ENCODE data around the gene CDR2L.

CDR2L gene

DNA sequence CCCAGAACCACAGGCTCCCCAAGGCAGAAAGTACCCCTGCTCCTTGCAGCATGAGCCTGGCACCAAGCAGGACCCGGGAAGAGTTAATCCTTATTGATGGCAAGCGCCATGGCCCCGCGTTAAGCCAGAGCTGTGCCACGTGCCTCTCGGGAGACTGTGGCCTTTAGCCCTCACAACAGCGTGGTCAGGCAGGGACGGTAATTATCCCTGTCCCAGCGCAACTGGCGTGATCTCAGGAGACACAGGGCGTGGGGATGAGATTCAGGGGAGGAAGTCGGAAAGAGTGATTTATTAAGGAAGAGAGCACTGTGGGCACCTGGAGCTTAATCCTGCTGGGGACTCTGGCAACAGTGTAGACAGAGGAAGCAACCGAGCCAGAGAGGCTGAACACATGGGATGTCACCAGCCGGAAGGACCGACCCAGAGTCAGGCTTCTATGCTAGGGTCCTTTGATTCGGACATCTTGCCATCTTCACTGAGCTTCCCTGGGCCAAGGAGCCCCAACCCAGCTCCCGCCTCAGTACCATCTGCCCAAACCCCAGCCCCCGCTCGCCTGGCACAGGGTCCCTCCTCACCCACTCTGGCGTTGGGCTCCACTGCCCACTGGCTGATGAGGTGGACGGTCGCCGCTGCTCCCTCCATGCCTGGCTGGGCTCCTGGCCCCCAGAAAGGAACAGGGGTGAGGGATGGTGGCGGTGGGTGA, 34.9 kb upstream of the CDR2L start:
- no peak overlapping the region for H3K4me3 ChIP-seq (ENCODE audit: low read depth, low read length)
- DNase-seq (ENCODE audit: low read depth), result no peak
- TF ChIP-seq, protein P1, sequence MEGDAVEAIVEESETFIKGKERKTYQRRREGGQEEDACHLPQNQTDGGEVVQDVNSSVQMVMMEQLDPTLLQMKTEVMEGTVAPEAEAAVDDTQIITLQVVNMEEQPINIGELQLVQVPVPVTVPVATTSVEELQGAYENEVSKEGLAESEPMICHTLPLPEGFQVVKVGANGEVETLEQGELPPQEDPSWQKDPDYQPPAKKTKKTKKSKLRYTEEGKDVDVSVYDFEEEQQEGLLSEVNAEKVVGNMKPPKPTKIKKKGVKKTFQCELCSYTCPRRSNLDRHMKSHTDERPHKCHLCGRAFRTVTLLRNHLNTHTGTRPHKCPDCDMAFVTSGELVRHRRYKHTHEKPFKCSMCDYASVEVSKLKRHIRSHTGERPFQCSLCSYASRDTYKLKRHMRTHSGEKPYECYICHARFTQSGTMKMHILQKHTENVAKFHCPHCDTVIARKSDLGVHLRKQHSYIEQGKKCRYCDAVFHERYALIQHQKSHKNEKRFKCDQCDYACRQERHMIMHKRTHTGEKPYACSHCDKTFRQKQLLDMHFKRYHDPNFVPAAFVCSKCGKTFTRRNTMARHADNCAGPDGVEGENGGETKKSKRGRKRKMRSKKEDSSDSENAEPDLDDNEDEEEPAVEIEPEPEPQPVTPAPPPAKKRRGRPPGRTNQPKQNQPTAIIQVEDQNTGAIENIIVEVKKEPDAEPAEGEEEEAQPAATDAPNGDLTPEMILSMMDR (IDR thresholded peaks at IDR 0.05; ENCODE audit: low read depth, low read length, missing control alignments), result no peak
- in situ Hi-C loops (cut with HindIII; ENCODE audit: low sequenced_read_pairs), result no loop called here

GRCh38 chr17:74953134-74953687, 34.2 kb upstream of the CDR2L start:
- TF ChIP-seq, protein P1 (IDR thresholded peaks at IDR 0.05; ENCODE audit: low read depth, low read length, missing control alignments), result no peak
- H3K4me3 ChIP-seq (ENCODE audit: low read depth, low read length), result no peak overlapping the region
- in situ Hi-C loops (cut with HindIII; ENCODE audit: low sequenced_read_pairs), result no loop called here
- DNase-seq (ENCODE audit: low read depth), result no peak

- H3K4me3 ChIP-seq (ENCODE audit: low read depth, low read length), result no peak overlapping the region
- in situ Hi-C loops (cut with HindIII; ENCODE audit: low sequenced_read_pairs), result no loop called here
- TF ChIP-seq, protein P1 (IDR thresholded peaks at IDR 0.05; ENCODE audit: low read depth, low read length, missing control alignments), result no peak
- no peak for DNase-seq (ENCODE audit: low read depth)
Observed at GRCh38 chr17:74954115-74954514, 33.3 kb upstream of the CDR2L start.

DNA sequence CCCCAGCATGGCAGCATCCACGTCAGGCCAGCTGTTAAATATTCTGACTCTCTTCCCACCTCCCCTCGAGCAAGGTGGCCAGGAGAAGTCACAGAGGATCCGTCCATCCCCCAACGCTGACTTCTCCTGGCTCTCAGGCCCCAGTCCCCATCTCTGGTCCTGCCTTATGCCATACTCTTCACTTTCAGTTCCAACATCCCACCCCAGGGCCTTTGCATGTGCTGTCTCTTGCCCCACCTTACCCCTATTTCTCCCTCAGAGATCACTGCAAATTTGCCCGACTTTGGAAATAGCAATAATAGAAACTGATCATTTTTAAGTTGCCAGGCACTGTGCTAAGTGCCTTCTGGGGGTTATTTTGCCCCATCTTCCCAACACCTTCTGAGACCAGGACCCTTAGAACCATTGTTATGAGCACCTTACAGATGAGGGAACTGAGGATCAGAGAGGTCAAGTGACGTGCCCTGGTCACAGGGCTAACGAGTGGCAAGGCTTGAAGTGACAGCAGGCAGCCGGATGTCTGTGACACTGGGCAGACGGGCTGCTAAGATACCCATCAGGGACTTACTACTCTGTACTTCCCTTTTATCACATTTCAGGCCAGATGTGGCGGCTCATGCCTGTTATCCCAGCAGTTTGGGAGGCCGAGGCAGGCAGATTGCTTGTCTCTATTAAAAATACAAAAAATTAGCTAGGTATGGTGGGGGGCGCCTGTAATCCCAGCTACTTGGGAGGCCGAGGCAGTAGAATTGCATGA, 32.6 kb upstream of the CDR2L start:
- no peak overlapping the region for H3K4me3 ChIP-seq (ENCODE audit: low read depth, low read length)
- TF ChIP-seq, protein P1 (IDR thresholded peaks at IDR 0.05; ENCODE audit: low read depth, low read length, missing control alignments), result no peak
- in situ Hi-C loops (cut with HindIII; ENCODE audit: low sequenced_read_pairs), result no loop called here
- no peak for DNase-seq (ENCODE audit: low read depth)

DNA sequence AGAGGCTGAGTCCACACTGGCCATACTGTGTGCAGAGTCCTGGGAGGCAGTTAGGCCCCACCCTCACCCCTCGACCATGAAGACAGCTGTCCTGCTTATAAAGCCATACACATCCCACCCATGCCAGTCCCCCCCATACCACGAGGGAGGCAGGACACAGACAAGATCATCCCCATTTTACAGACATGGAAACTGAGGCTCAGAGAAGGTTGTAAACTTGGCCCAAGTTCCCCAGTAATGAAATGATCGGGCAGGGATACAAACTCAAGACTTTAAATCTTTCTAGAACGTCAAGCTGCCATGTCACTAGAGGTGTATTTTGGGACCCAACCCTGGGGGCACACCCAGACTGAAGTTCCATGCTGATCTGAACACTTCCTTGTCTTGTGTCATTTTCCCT, 31.3 kb upstream of the CDR2L start:
- TF ChIP-seq, protein P1 (IDR thresholded peaks at IDR 0.05; ENCODE audit: low read depth, low read length, missing control alignments), result no peak
- no peak overlapping the region for H3K4me3 ChIP-seq (ENCODE audit: low read depth, low read length)
- no peak for DNase-seq (ENCODE audit: low read depth)
- in situ Hi-C loops (cut with HindIII; ENCODE audit: low sequenced_read_pairs), result no loop called here

GRCh38 chr17:74957935-74958740, 29.3 kb upstream of the CDR2L start:
- in situ Hi-C loops (cut with HindIII; ENCODE audit: low sequenced_read_pairs), result no loop called here
- TF ChIP-seq, protein P1 (IDR thresholded peaks at IDR 0.05; ENCODE audit: low read depth, low read length, missing control alignments), result peak; percentile 94
- peak; percentile 12 for DNase-seq (ENCODE audit: low read depth)
- no peak overlapping the region for H3K4me3 ChIP-seq (ENCODE audit: low read depth, low read length)

Measured in astrocyte of the cerebellum (primary cell).